ENCODE results near the gene GP5. TPM values are rescaled to one million over a fixed set of nuclear protein-coding genes. Genes with fewer than 3 reads are reported as not detected.
A peak's percentile ranks its signal among the peaks of the same experiment; 100 is the strongest.

Gene GP5
- total and polyA plus RNA-seq, 2 of the 13 experiments (the other 11 are each of a cell fraction or from before 2014, with no cell fraction given) = not detected

DNA sequence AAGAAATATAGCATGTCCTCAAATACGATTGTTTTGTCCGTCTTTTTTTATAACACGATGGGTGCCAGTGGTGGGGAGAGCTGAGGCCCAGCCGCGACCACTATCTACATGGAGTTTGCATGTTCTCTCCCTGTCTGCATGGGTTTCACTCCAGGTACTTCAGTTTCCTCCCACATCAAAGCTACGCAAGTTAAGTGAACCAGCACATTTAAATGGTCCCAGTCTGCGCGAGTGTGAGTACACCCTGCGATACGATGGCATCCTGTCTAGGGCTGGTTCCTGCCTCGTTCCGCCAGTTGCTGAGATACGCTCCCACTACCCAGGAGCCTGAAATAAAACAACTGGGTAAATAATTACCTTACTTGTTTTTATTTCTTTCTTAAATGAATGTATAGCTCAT lies 47.1 kb upstream of the GP5 start:
- H3K9me3 ChIP-seq (ENCODE audit: low read length) = no peaks in the 10 kb centered on the region
- peak overlapping the region; percentile 46 for H3K27ac ChIP-seq (ENCODE audit: extremely low read length, insufficient read depth, low read length)
- ATAC-seq = peak; percentile 29; the same call in 1 of the 3 replicates
- TF ChIP-seq, protein P1, sequence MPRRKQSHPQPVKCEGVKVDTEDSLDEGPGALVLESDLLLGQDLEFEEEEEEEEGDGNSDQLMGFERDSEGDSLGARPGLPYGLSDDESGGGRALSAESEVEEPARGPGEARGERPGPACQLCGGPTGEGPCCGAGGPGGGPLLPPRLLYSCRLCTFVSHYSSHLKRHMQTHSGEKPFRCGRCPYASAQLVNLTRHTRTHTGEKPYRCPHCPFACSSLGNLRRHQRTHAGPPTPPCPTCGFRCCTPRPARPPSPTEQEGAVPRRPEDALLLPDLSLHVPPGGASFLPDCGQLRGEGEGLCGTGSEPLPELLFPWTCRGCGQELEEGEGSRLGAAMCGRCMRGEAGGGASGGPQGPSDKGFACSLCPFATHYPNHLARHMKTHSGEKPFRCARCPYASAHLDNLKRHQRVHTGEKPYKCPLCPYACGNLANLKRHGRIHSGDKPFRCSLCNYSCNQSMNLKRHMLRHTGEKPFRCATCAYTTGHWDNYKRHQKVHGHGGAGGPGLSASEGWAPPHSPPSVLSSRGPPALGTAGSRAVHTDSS (CRISPR knock-in tag; conservative IDR thresholded peaks at IDR 0.05) = no peak
- no peak for TF ChIP-seq ZNF572 (CRISPR knock-in tag; IDR thresholded peaks at IDR 0.05)
- no peak for TF ChIP-seq ZNF782 (CRISPR knock-in tag; IDR thresholded peaks at IDR 0.05; ENCODE audit: borderline replicate concordance)
- TF ChIP-seq FOXK2 (IDR thresholded peaks at IDR 0.05) = no peak
- no peak for TF ChIP-seq GATAD2A (CRISPR knock-in tag; IDR thresholded peaks at IDR 0.05)
- no peak for TF ChIP-seq KLF9 (CRISPR knock-in tag; IDR thresholded peaks at IDR 0.05; ENCODE audit: low read depth)
- no peak for TF ChIP-seq ZC3H4 (CRISPR knock-in tag; IDR thresholded peaks at IDR 0.05; ENCODE audit: borderline replicate concordance)
- no peak for TF ChIP-seq ZMYM3 (CRISPR knock-in tag; IDR thresholded peaks at IDR 0.05)
- TF ChIP-seq NR3C1 (CRISPR knock-in tag; IDR thresholded peaks at IDR 0.05) = no peak
- no peak for TF ChIP-seq SOX13 (IDR thresholded peaks at IDR 0.05)
- TF ChIP-seq SOX13 (CRISPR knock-in tag; conservative IDR thresholded peaks at IDR 0.05 in 1 of 2, IDR thresholded peaks at IDR 0.05 in 1 of 2) = no peak
- no peak for TF ChIP-seq RAD21 (CRISPR knock-in tag; IDR thresholded peaks at IDR 0.05)
- TF ChIP-seq, protein P2, sequence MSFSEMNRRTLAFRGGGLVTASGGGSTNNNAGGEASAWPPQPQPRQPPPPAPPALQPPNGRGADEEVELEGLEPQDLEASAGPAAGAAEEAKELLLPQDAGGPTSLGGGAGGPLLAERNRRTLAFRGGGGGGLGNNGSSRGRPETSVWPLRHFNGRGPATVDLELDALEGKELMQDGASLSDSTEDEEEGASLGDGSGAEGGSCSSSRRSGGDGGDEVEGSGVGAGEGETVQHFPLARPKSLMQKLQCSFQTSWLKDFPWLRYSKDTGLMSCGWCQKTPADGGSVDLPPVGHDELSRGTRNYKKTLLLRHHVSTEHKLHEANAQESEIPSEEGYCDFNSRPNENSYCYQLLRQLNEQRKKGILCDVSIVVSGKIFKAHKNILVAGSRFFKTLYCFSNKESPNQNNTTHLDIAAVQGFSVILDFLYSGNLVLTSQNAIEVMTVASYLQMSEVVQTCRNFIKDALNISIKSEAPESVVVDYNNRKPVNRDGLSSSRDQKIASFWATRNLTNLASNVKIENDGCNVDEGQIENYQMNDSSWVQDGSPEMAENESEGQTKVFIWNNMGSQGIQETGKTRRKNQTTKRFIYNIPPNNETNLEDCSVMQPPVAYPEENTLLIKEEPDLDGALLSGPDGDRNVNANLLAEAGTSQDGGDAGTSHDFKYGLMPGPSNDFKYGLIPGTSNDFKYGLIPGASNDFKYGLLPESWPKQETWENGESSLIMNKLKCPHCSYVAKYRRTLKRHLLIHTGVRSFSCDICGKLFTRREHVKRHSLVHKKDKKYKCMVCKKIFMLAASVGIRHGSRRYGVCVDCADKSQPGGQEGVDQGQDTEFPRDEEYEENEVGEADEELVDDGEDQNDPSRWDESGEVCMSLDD (CRISPR knock-in tag; IDR thresholded peaks at IDR 0.05; ENCODE audit: borderline replicate concordance) = no peak
- no peak for TF ChIP-seq MZF1 (CRISPR knock-in tag; IDR thresholded peaks at IDR 0.05; ENCODE audit: borderline replicate concordance)
- intact Hi-C loops (cut with micrococcal nuclease; ENCODE audit: unreplicated experiment) = no loop called here
- H3K4me3 ChIP-seq (replicated peaks in 1 of 3; ENCODE audit: insufficient read depth in 1 of 3, low read depth in 2 of 3, low read length in 3 of 3) = no peak overlapping the region
- POLR2A ChIA-PET = interaction anchor here (1.0 kb wide), 1 partner anchor 127 kb away, joined by 3 read pairs; no protein-coding TSS in a partner anchor
- H3K79me2 ChIP-seq (ENCODE audit: insufficient read depth, low read length) = no peaks in the 10 kb centered on the region
- H3K4me1 ChIP-seq (ENCODE audit: insufficient read depth, low read length) = peaks cover 24% of the 10 kb centered on the region
- DNase-seq (ENCODE audit: low spot score) = no peak
- H3K36me3 ChIP-seq (replicated peaks in 1 of 2; ENCODE audit: control insufficient read depth in 1 of 2, insufficient read depth in 2 of 2, low read length in 2 of 2) = peaks cover 6 to 67% of the 10 kb centered on the region in 2 experiments
- in situ Hi-C loops (cut with HindIII; ENCODE audit: extremely low pct_ligation_motif_present, low pct_unique_long_range_greater_than_20kb) = no loop called here
- no peak overlapping the region for H2AFZ ChIP-seq (ENCODE audit: low read length)
- BruUV-seq (replicated peaks) = no TSS peak
- 95% methylated on average over 13 of the region's 13 CpGs for WGBS (ENCODE audit: low lambda C conversion rate)
- no peak overlapping the region for H3K4me2 ChIP-seq (ENCODE audit: low read depth, low read length)
- H3K27me3 ChIP-seq (ENCODE audit: control insufficient read depth in 1 of 2, insufficient read depth in 2 of 2, low read length in 2 of 2) = no peaks in the 10 kb centered on the region
- no peak for FAIRE-seq
- peaks cover 3% of the 10 kb centered on the region; the same call in 1 of the 2 replicates for H4K20me1 ChIP-seq (ENCODE audit: insufficient read depth, low read length)
- H3K9ac ChIP-seq (ENCODE audit: insufficient read depth, low read depth, low read length) = no peak overlapping the region
- CTCF ChIA-PET (ENCODE audit: low intra/inter-chr PET ratio, low total read pairs) = no interaction called here
